B cell (primary cell): Measurements from ENCODE around the gene TESK2.

Experiments
- CTCF ChIP-seq: fragments of 200-600 bp; IDR thresholded peaks from one replicate; pipeline ENCODE4 v1.8.0; 2022; ENCODE audit warnings: antibody characterized with exemption, mild to moderate bottlenecking
- EZH2 ChIP-seq: IDR thresholded peaks from 2 replicates; pipeline ENCODE4 v1.6.1; 2012; ENCODE audit warnings: borderline replicate concordance, low read depth, mild to moderate bottlenecking, moderate library complexity, low read length; ENCODE audit not compliant: insufficient read depth, poor library complexity, severe bottlenecking

DNA sequence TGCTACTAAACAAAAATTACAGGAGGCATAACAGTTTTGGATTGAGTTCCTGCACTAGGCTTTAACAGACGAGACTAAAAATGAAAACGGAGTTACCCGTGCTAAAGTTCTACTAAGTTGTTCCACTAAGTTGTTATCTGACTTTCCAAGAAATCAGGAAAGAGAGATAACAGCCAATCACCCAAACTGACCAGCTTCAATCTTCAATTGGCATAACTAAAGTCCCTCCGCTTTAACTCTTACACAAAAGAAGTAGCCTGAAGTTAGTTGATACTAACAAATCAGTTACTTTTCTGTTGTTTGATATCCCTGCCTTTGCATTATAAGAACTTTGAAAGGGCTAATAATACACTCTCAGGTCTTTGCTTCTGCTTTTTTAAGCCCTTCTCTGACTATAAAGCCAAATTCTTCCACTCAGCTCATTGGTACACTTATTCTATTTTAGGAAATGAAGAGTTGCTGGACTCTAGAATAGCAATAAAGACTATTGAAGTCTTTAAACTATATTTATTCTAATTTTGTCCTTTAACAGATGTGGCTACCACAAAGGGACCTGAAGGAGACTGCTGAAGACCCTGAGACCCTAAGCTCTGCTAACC is 61.3 kb downstream of the TESK2 start:
- TF ChIP-seq CTCF, result no peak
- no peak for TF ChIP-seq EZH2
